NB4 (cell line): ENCODE data around the gene MYLK2.

ENCODE experiments used
- DNase-seq: peaks from one replicate; pipeline ENCODE4 v3.0.0; 2010; ENCODE audit warnings: low read depth
- H3K4me3 ChIP-seq: one replicate; pipeline ENCODE4 v1.5.1; 2011; ENCODE audit warnings: mild to moderate bottlenecking, low read depth, low read length, moderate library complexity
- CTCF ChIP-seq: IDR thresholded peaks from one replicate; pipeline ENCODE4 v1.5.1; 2012; ENCODE audit warnings: low read depth, low read length
- MYC ChIP-seq: IDR thresholded peaks from 2 replicates; pipeline ENCODE4 v1.6.1; 2011; ENCODE audit warnings: low read depth, low read length
- POLR2A ChIP-seq: IDR thresholded peaks from 2 replicates; pipeline ENCODE4 v1.6.1; 2011; ENCODE audit warnings: mild to moderate bottlenecking; ENCODE audit not compliant: insufficient read length; ENCODE audit errors: extremely low read depth
- TF ChIP-seq, protein P1 (sequence below): IDR thresholded peaks from 2 replicates; pipeline ENCODE4 v1.6.1; 2011; ENCODE audit warnings: low read depth, low read length

The MYLK2 gene

DNA sequence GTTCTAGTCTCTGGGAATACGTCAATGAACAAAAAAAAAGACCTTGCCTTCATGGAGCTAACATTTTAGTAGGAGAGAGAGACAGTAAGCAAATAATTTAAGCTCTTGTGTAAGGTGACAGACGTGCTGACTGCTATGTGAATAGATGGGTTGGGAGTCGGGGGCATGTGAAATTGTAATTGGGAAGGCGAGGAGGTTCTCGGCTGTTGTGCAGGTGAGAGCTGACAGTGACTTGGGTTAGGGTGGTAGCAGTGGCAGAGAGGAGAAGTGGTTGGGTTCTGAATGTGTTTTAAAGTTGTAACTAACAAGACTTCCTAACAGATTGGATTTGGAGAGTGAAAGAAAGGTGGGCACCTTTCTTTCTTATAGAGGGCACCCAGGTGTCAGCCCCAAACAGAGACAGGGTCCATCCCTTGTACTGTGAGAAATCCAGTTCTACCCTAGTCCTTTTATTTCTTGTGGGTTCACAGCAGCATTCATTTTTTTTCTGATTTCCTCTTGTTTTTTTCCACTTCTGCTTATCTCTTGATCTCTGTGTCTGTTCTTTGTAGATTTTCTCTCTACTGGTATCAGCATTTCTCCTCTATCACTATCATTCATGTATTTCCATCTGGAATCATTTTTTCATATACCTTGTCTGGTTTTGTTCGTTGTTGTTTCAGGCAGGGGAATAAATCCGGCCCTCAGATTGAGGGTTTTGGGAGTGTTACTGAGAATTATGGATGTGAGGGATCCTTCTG lies 15.4 kb upstream of the MYLK2 start:
- no peak for TF ChIP-seq POLR2A
- no peak for TF ChIP-seq CTCF
- TF ChIP-seq MYC = no peak
- TF ChIP-seq, protein P1, sequence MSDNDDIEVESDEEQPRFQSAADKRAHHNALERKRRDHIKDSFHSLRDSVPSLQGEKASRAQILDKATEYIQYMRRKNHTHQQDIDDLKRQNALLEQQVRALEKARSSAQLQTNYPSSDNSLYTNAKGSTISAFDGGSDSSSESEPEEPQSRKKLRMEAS = no peak
- no peak for DNase-seq

GRCh38 chr20:31806564-31807355 lies 12.4 kb upstream of the MYLK2 start:
- H3K4me3 ChIP-seq = no peak overlapping the region

More for the DNA sequence above, 15.4 kb upstream of the MYLK2 start:
- H3K4me3 ChIP-seq = no peak overlapping the region

DNA sequence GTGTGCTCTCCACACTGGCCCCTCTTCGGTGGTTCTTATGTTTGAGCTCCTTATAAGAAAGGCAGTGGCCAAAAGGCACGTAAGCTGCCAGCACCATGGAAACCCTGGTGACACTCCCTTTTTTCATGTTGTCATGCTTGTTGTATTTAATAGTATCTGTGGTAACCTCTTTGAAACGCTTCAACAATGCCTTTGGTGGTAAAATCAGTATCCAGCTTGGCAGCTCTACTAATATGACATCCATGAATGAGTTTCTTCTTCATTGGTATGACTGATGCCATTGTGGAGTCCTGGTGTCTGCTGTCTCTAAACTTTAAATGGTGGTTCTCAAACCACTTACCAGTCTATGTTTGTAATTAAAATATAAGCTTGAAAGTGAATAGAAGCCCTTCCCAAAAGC lies 10.7 kb upstream of the MYLK2 start:
- no peak overlapping the region for H3K4me3 ChIP-seq
- TF ChIP-seq POLR2A = no peak
- no peak for TF ChIP-seq MYC
- TF ChIP-seq CTCF = no peak
- TF ChIP-seq, protein P1 = no peak
- no peak for DNase-seq

More at GRCh38 chr20:31806564-31807355, 12.4 kb upstream of the MYLK2 start:
- peak; percentile 24 for DNase-seq
- TF ChIP-seq MYC = peak; percentile 14; the same call in 1 of the 2 replicates
- TF ChIP-seq CTCF = no peak
- TF ChIP-seq POLR2A = no peak
- TF ChIP-seq, protein P1 = peak; percentile 80

- no peak for DNase-seq
- TF ChIP-seq MYC (no peak), CTCF (no peak), POLR2A (no peak)
- TF ChIP-seq, protein P1 = no peak
- no peak overlapping the region for H3K4me3 ChIP-seq
These were observed 9.5 kb upstream of the MYLK2 start for GRCh38 chr20:31809661-31810060.

- TF ChIP-seq POLR2A (no peak), CTCF (no peak)
- no peak overlapping the region for H3K4me3 ChIP-seq
- no peak for DNase-seq
These were observed 8.0 kb upstream of the MYLK2 start for GRCh38 chr20:31811198-31811597.
